ENCODE data around the gene RPS3.
"Not testable (repeated sequence)": the region's sequence is repeated elsewhere in the genome, so short reads cannot be mapped to it uniquely, and the experiment has no call there.

RPS3 gene

DNA sequence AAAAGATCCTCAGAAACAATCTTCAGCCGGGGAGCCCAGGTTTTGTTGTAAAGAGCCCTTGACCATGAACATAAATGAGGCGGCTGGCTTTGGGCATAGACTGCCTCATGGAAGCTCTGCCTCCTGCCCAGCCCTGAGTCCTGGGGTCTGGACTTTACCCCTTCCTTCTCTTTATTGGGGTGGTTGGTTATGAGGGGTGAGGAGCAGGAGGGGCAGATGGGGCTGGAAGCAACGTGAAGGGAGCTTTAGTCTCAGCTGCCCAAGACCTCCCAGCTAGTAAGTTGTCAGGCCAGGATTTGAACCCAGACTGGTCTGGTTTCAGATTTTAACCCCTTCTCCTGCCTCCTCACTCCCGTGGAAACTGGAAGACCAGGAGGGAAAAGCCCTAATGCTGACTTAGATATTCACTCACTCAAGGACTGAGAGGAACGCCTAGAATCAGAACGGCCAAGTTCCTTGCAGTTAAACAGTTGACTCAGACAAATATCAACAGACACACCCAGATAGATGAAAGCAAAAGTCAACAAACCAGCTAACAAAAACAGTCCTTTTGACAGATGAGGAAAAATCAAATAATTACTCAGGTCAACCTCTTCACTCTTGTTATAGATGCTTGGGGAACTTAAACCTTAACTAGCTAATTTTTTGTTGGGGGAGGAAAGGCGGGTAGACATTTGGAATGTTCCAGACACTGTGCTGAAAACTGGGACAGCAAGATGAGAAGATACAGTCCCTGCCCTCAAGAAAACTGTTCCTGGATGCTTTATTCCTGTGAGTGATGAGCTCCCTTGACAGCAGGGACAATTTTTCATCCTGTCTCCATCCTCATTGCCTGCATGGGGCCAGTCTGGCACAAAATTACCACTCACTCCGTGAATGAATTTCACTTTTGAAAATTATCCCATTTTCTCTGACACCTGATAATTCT, 27.1 kb upstream of the RPS3 start:
- TF ChIP-seq YY1 (IDR thresholded peaks at IDR 0.05; ENCODE audit: insufficient read depth, insufficient read length) (no peak), ZNF274 (IDR thresholded peaks at IDR 0.05; ENCODE audit: low read depth, low read length) (no peak), SUZ12 (IDR thresholded peaks at IDR 0.05; ENCODE audit: extremely low read depth, insufficient read depth, insufficient read length) (no peak)
- no peak overlapping the region for H3K4me3 ChIP-seq (ENCODE audit: insufficient read length, low read depth)
- no peak overlapping the region for H3K9ac ChIP-seq (ENCODE audit: insufficient read length, low read depth)
- DNase-seq (ENCODE audit: low read depth, low spot score): no peak
- H3K4me1 ChIP-seq (ENCODE audit: insufficient read depth, insufficient read length): no peaks in the 10 kb centered on the region
- H3K36me3 ChIP-seq (ENCODE audit: insufficient read depth, insufficient read length, low read length): no peaks in the 10 kb centered on the region
- H3K9me3 ChIP-seq (ENCODE audit: insufficient read depth, low read length): no peaks in the 10 kb centered on the region
- H3K27me3 ChIP-seq (ENCODE audit: insufficient read depth, insufficient read length): no peaks in the 10 kb centered on the region

DNA sequence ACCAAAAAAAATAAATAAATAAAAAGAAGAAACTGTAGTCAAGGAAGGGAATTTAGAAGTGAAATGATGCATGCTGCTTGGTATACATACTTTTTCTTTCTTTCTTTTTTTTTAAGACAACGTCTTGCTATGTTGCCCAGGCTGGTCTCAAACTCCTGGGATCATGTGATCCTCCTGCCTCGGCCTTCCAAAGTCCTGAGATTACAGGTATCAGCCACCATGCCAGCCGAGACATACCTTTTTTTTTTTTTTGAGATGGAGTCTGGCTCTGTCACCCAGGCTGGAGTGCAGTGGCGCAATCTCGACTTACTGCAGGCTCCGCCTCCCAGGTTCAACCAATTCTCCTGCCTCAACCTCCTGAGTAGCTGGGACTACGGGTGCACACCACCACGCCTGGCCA, 26.1 kb upstream of the RPS3 start:
- Histone ChIP-seq H3K4me1 (ENCODE audit: insufficient read depth, insufficient read length) (no peaks in the 10 kb centered on the region), H3K27me3 (ENCODE audit: insufficient read depth, insufficient read length) (no peaks in the 10 kb centered on the region), H3K36me3 (ENCODE audit: insufficient read depth, insufficient read length, low read length) (no peaks in the 10 kb centered on the region), H3K9me3 (ENCODE audit: insufficient read depth, low read length) (no peaks in the 10 kb centered on the region), H3K4me3 (ENCODE audit: insufficient read length, low read depth) (no peak overlapping the region), H3K9ac (ENCODE audit: insufficient read length, low read depth) (no peak overlapping the region)
- no peak for DNase-seq (ENCODE audit: low read depth, low spot score)
- TF ChIP-seq YY1 (IDR thresholded peaks at IDR 0.05; ENCODE audit: insufficient read depth, insufficient read length): no peak
- no peak for TF ChIP-seq SUZ12 (IDR thresholded peaks at IDR 0.05; ENCODE audit: extremely low read depth, insufficient read depth, insufficient read length)
- no peak for TF ChIP-seq ZNF274 (IDR thresholded peaks at IDR 0.05; ENCODE audit: low read depth, low read length)

DNA sequence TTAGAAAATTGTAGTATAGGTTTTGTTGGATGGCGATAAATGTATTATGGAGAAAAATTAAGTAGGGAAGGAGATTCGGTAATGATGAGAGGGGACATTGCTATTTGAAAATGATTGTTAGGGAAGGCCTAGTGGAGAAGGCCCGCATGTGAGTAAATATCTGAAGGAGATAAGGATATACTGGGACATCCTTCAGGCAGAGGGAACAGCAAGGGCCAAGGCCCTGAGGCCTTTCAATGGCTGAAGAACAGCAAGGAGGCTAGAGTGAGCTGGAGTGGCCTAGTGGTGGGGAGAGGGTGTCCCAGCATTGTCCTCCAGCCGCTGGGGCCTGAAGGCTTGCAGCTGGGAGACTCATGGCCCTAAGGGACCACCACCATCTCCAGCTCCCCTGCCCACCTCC, 24.7 kb upstream of the RPS3 start:
- no peaks in the 10 kb centered on the region for H3K27me3 ChIP-seq (ENCODE audit: insufficient read depth, insufficient read length)
- no peak for TF ChIP-seq YY1 (IDR thresholded peaks at IDR 0.05; ENCODE audit: insufficient read depth, insufficient read length)
- TF ChIP-seq ZNF274 (IDR thresholded peaks at IDR 0.05; ENCODE audit: low read depth, low read length): no peak
- no peak for TF ChIP-seq SUZ12 (IDR thresholded peaks at IDR 0.05; ENCODE audit: extremely low read depth, insufficient read depth, insufficient read length)
- H3K36me3 ChIP-seq (ENCODE audit: insufficient read depth, insufficient read length, low read length): no peaks in the 10 kb centered on the region
- no peaks in the 10 kb centered on the region for H3K9me3 ChIP-seq (ENCODE audit: insufficient read depth, low read length)
- DNase-seq (ENCODE audit: low read depth, low spot score): no peak
- no peak overlapping the region for H3K4me3 ChIP-seq (ENCODE audit: insufficient read length, low read depth)
- no peak overlapping the region for H3K9ac ChIP-seq (ENCODE audit: insufficient read length, low read depth)
- no peaks in the 10 kb centered on the region for H3K4me1 ChIP-seq (ENCODE audit: insufficient read depth, insufficient read length)

DNA sequence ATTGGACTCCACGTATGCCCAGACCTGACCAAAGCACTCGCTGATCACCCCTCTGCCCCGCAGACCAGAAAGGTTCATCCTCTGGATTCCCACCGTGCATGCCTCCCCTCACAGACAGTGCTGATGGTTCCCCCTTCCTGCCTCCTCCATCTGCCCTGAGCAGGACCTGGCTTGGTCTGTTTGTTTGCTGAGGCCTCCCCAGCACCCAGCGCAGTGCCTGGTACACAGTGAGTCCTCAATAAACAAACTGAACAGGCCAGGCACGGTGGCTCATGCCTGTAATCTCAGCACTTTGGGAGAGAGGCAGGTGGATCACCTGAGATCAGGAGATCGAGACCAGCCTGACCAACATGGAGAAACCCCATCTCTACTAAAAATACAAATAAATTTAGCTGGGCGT, 23.7 kb upstream of the RPS3 start:
- Histone ChIP-seq H3K36me3 (ENCODE audit: insufficient read depth, insufficient read length, low read length) (no peaks in the 10 kb centered on the region), H3K27me3 (ENCODE audit: insufficient read depth, insufficient read length) (no peaks in the 10 kb centered on the region), H3K9me3 (ENCODE audit: insufficient read depth, low read length) (no peaks in the 10 kb centered on the region), H3K9ac (ENCODE audit: insufficient read length, low read depth) (no peak overlapping the region), H3K4me3 (ENCODE audit: insufficient read length, low read depth) (no peak overlapping the region), H3K4me1 (ENCODE audit: insufficient read depth, insufficient read length) (no peaks in the 10 kb centered on the region)
- DNase-seq (ENCODE audit: low read depth, low spot score): no peak
- TF ChIP-seq ZNF274 (IDR thresholded peaks at IDR 0.05; ENCODE audit: low read depth, low read length): no peak
- TF ChIP-seq SUZ12 (IDR thresholded peaks at IDR 0.05; ENCODE audit: extremely low read depth, insufficient read depth, insufficient read length): no peak

DNA sequence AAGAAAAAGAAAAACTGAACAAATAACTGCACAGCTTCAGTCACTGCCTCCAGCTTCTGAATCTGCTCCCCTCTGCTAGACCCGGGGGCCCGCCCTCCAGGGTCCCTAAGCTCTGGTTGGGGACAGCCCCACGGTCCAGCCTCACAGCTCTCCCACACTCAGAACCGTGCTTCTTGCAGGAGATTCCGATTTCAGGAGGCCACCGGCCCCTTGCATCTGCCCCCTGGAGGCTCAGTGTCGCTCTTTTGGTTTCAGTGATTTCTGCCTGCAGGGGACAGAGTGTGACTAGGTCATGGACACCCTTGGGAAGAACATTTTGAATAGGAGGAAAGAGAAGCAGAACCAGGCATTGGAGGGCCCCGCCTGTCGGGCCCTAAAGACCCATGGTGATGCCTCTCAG, 23.1 kb upstream of the RPS3 start:
- H3K9me3 ChIP-seq (ENCODE audit: insufficient read depth, low read length): no peaks in the 10 kb centered on the region
- no peak for DNase-seq (ENCODE audit: low read depth, low spot score)
- H3K27me3 ChIP-seq (ENCODE audit: insufficient read depth, insufficient read length): no peaks in the 10 kb centered on the region
- H3K4me1 ChIP-seq (ENCODE audit: insufficient read depth, insufficient read length): no peaks in the 10 kb centered on the region
- H3K9ac ChIP-seq (ENCODE audit: insufficient read length, low read depth): no peak overlapping the region
- no peak overlapping the region for H3K4me3 ChIP-seq (ENCODE audit: insufficient read length, low read depth)
- no peaks in the 10 kb centered on the region for H3K36me3 ChIP-seq (ENCODE audit: insufficient read depth, insufficient read length, low read length)
- TF ChIP-seq SUZ12 (IDR thresholded peaks at IDR 0.05; ENCODE audit: extremely low read depth, insufficient read depth, insufficient read length) (no peak), YY1 (IDR thresholded peaks at IDR 0.05; ENCODE audit: insufficient read depth, insufficient read length) (no peak), ZNF274 (IDR thresholded peaks at IDR 0.05; ENCODE audit: low read depth, low read length) (no peak)

DNA sequence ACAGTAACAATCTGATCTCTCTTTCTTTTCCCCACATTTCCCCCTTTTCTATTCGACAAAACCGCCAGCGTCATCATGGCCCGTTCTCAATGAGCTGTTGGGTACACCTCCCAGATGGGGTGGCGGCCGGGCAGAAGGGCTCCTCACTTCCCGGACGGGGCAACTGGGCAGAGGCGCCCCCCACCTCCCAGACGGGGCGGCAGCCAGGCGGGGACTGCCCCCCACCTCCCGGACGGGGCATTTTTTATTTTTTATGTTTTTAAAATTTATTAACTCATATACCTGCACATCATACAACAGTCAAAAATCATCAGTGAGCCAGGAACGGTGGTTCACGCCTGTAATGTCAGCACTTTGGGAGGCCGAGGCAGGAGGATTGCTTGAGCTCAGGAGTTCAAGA, 20.5 kb upstream of the RPS3 start:
- not testable (repeated sequence) for H3K4me1 ChIP-seq (ENCODE audit: insufficient read depth, insufficient read length); H3K9ac ChIP-seq (ENCODE audit: insufficient read length, low read depth); H3K36me3 ChIP-seq (ENCODE audit: insufficient read depth, insufficient read length, low read length); H3K4me3 ChIP-seq (ENCODE audit: insufficient read length, low read depth); DNase-seq (ENCODE audit: low read depth, low spot score); H3K27me3 ChIP-seq (ENCODE audit: insufficient read depth, insufficient read length); H3K9me3 ChIP-seq (ENCODE audit: insufficient read depth, low read length)

DNA sequence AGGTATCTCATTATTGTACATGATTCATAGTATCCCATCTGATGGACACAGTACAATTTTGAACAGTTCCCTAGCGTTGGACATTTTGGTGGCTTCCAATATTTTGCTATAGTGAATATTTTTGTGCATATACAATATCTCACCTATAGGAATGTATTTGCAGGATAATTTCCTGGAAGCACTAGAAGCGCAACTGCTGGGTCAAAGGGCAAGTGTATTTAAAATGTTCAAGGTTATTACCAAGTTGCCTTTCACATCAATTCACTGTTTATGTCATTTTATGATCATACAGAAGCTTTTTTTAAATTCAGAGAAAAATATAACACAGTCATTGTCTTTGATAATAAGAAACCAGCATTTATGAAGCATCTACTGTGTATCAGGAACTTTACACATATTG, 19.1 kb upstream of the RPS3 start:
- Histone ChIP-seq H3K36me3 (ENCODE audit: insufficient read depth, insufficient read length, low read length) (no peaks in the 10 kb centered on the region), H3K4me3 (ENCODE audit: insufficient read length, low read depth) (no peak overlapping the region), H3K9ac (ENCODE audit: insufficient read length, low read depth) (no peak overlapping the region), H3K9me3 (ENCODE audit: insufficient read depth, low read length) (no peaks in the 10 kb centered on the region), H3K27me3 (ENCODE audit: insufficient read depth, insufficient read length) (no peaks in the 10 kb centered on the region), H3K4me1 (ENCODE audit: insufficient read depth, insufficient read length) (no peaks in the 10 kb centered on the region)
- no peak for DNase-seq (ENCODE audit: low read depth, low spot score)
- no peak for TF ChIP-seq SUZ12 (IDR thresholded peaks at IDR 0.05; ENCODE audit: extremely low read depth, insufficient read depth, insufficient read length)
- TF ChIP-seq YY1 (IDR thresholded peaks at IDR 0.05; ENCODE audit: insufficient read depth, insufficient read length): no peak
- no peak for TF ChIP-seq ZNF274 (IDR thresholded peaks at IDR 0.05; ENCODE audit: low read depth, low read length)
